H1 (cell line): ENCODE measurements around the gene ITGB5.

Source experiments
- CTCF ChIP-seq, 3 experiments: IDR thresholded peaks; 1 replicate in 2 of 3; 2 replicates in 1 of 3; pipeline versions ENCODE4 v1.5.1 to v1.6.1; 2011; ENCODE audit warnings: low read length in 3 of 3, mild to moderate bottlenecking in 3 of 3, inconsistent platforms in 2 of 3, low read depth in 1 of 3, moderate library complexity in 1 of 3; ENCODE audit not compliant: insufficient read depth in 1 of 3; ENCODE audit errors: control extremely low read depth in 1 of 3
- EGR1 ChIP-seq: IDR thresholded peaks from 2 replicates; pipeline ENCODE4 v1.6.1; 2011; ENCODE audit warnings: low read depth, low read length, borderline replicate concordance
- EZH2 ChIP-seq: fragments of 200-600 bp; sonication (generic); IDR thresholded peaks from 2 replicates; pipeline ENCODE4 v1.7.1; 2012; ENCODE audit warnings: low read depth, mild to moderate bottlenecking, moderate library complexity, low read length, inconsistent platforms; ENCODE audit not compliant: severe bottlenecking
- POLR2A ChIP-seq, 2 experiments: IDR thresholded peaks; 1 replicate in 1 of 2; 2 replicates in 1 of 2; pipeline ENCODE4 v1.6.1; 2011; ENCODE audit warnings: low read depth in 2 of 2, low read length in 2 of 2, mild to moderate bottlenecking in 2 of 2; ENCODE audit errors: control extremely low read depth in 1 of 2
- POLR2AphosphoS5 ChIP-seq: IDR thresholded peaks from 2 replicates; pipeline ENCODE4 v1.6.1; 2011; ENCODE audit warnings: low read depth, low read length
- YY1 ChIP-seq: IDR thresholded peaks from 2 replicates; pipeline ENCODE4 v1.6.1; 2011; ENCODE audit warnings: low read depth, mild to moderate bottlenecking, low read length
- ZNF274 ChIP-seq: IDR thresholded peaks from 2 replicates; pipeline ENCODE4 v1.7.0; 2012; ENCODE audit warnings: low read length, borderline replicate concordance; ENCODE audit errors: extremely low read depth

GRCh38 chr3:124714223-124714853 lies 172.8 kb downstream of the ITGB5 start:
- TF ChIP-seq EGR1: no peak
- TF ChIP-seq CTCF (IDR thresholded peaks at IDR 0.05; ENCODE audit: control extremely low read depth in 1 of 3, insufficient read depth in 1 of 3, low read depth in 1 of 3, low read length in 3 of 3): no peak
- no peak for TF ChIP-seq POLR2AphosphoS5
- TF ChIP-seq ZNF274: no peak
- TF ChIP-seq EZH2: no peak
- TF ChIP-seq YY1: no peak
- TF ChIP-seq POLR2A (IDR thresholded peaks at IDR 0.05; ENCODE audit: control extremely low read depth in 1 of 2, low read depth in 2 of 2, low read length in 2 of 2): no peak
